ENCODE results near the gene LCN15. TPM values are rescaled to one million over a fixed set of nuclear protein-coding genes. Genes with fewer than 3 reads are reported as not detected.

Gene LCN15
- total and polyA plus RNA-seq, 11 donors: 0.64 to 2.8 (median 1.2) TPM; not detected in 4

DNA sequence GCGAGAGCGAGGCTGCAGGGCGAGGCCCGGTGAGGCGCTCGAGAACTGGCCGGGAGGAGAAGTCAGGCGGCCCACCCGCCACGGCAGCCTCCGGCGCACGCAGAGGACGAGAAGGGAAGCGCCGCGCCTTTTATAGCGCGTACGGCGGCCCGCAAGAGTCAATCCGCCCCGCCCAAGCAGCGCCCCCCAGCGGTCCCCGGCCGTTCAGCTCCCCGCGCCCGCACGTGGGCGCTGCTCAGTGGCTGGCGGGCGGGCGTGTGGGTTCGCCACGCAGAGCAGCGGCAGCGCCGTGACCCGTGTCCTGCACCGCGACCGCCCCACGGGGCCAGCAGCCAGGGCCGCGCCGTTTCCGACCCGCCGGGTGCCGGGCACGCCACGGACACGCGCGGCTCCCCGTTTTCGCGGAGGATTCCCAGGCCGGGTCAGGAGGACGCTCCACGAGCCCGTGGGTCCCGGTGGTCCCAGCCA lies 36.2 kb downstream of the LCN15 start:
- intact Hi-C loops (cut with DNase I): loop anchor here in 3 of 10 donors (5.0 kb wide), 1 partner anchor 41 kb away; the partner anchor contains the start of gene AGPAT2 (in 3 of the 3)
- H3K27me3 ChIP-seq: no peaks in the 10 kb centered on the region
- peak overlapping the region; percentile 68 to 96 (median 83) for H3K4me3 ChIP-seq
- H3K9me3 ChIP-seq: no peaks in the 10 kb centered on the region
- ATAC-seq (peak; percentile 53 to 79 (median 74)), DNase-seq (peak; percentile 92 to 96 (median 93))
- H3K36me3 ChIP-seq: peaks cover 2 to 38% (median 37%) of the 10 kb centered on the region in 9 donors
- WGBS, 4 donors: 0% methylated on average over 22 to 66 of the region's 66 CpGs; no CpG with 5 or more reads in 1 of the 4 donors
- TF ChIP-seq POLR2A (IDR thresholded peaks at IDR 0.05) (peak; percentile 35 to 99), CTCF (IDR thresholded peaks at IDR 0.05) (peak; percentile 84 to 98 (median 93))
- peaks cover 13 to 59% (median 36%) of the 10 kb centered on the region in 12 donors for H3K4me1 ChIP-seq
- H3K27ac ChIP-seq: peak overlapping the region; percentile 37 to 89 (median 82)

DNA sequence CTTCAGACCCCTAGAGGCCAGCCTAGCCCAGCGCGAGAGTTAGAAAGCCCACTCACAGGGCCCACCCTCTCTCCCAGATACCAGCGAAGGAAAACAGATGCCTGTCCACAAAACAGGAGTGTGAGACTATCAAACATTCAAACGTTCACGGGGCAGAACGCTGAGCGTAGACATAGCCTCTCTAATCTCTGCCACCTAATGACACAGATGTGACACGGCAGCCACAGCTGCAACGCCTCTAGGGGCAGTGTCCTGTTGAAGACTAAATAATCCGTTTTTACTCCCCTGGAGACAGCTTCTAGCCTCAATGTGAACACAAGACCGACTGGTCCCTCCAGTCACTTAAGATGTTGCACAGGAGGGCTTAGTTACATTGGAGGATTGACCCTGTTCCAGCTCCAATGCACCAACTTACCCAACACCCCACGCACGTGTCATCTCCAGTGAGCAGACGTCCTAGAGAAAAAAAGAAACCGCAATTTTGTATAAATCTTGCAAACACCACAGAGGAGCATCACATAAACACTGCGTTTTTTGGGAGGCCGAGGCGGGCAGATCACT lies 37.6 kb downstream of the LCN15 start:
- H3K4me3 ChIP-seq: peak overlapping the region; percentile 68 to 96 (median 83)
- no peaks in the 10 kb centered on the region for H3K27me3 ChIP-seq
- no peak for DNase-seq
- TF ChIP-seq POLR2A (IDR thresholded peaks at IDR 0.05): no peak
- peak in 9 of 12 donors; percentile 18 to 56 (median 35) for TF ChIP-seq CTCF (IDR thresholded peaks at IDR 0.05)
- H3K4me1 ChIP-seq: peaks cover 13 to 73% (median 46%) of the 10 kb centered on the region in 12 donors
- intact Hi-C loops (cut with DNase I): loop anchor here in 3 of 10 donors (5.0 kb wide), 1 partner anchor 39 kb away; the partner anchor contains the start of gene AGPAT2 (in 3 of the 3)
- H3K27ac ChIP-seq: peak overlapping the region; percentile 16 to 89 (median 80)
- 15 to 19% (median 16%) methylated on average over 18 of the region's 18 CpGs for WGBS, 4 donors
- H3K36me3 ChIP-seq: peaks cover 3 to 52% (median 49%) of the 10 kb centered on the region in 9 donors
- H3K9me3 ChIP-seq: no peaks in the 10 kb centered on the region
- ATAC-seq: peak in 2 of 4 donors; percentile 15 to 40

GRCh38 chr9:136726118-136726517 lies 38.2 kb downstream of the LCN15 start:
- intact Hi-C loops (cut with DNase I): loop anchor here in 3 of 10 donors (5.0 kb wide), 1 partner anchor 39 kb away; the partner anchor contains the start of gene AGPAT2 (in 3 of the 3)
- DNase-seq (no peak), ATAC-seq (peak in 1 of 4 donors; percentile 3)
- Histone ChIP-seq H3K27ac (peak overlapping the region in 11 of 12 donors; percentile 27 to 89 (median 79)), H3K36me3 (peaks cover 3 to 57% (median 49%) of the 10 kb centered on the region in 9 donors), H3K4me1 (peaks cover 13 to 79% (median 52%) of the 10 kb centered on the region in 12 donors), H3K4me3 (peak overlapping the region in 11 of 12 donors; percentile 68 to 96 (median 83)), H3K27me3 (no peaks in the 10 kb centered on the region), H3K9me3 (no peaks in the 10 kb centered on the region)
- WGBS, 4 donors: 38 to 57% (median 45%) methylated on average over 12 to 16 of the region's 16 CpGs
- TF ChIP-seq POLR2A (IDR thresholded peaks at IDR 0.05) (no peak), CTCF (IDR thresholded peaks at IDR 0.05) (no peak)

- H3K27me3 ChIP-seq: no peaks in the 10 kb centered on the region
- intact Hi-C loops (cut with DNase I): loop anchor here in 3 of 10 donors (5.0 kb wide), 1 partner anchor 38 kb away; the partner anchor contains the start of gene AGPAT2 (in 3 of the 3)
- H3K9me3 ChIP-seq: no peaks in the 10 kb centered on the region
- H3K4me3 ChIP-seq: peak overlapping the region in 11 of 12 donors; percentile 2 to 96 (median 83)
- no peak for DNase-seq
- peaks cover 3 to 59% (median 49%) of the 10 kb centered on the region in 9 donors for H3K36me3 ChIP-seq
- TF ChIP-seq POLR2A (IDR thresholded peaks at IDR 0.05): no peak
- TF ChIP-seq CTCF (IDR thresholded peaks at IDR 0.05): no peak
- peaks cover 15 to 84% (median 57%) of the 10 kb centered on the region in 12 donors for H3K4me1 ChIP-seq
- peak overlapping the region in 6 of 12 donors; percentile 27 to 88 (median 74) for H3K27ac ChIP-seq
- no peak for ATAC-seq
- 58 to 71% (median 63%) methylated on average over 10 of the region's 10 CpGs for WGBS, 4 donors
These were observed 38.7 kb downstream of the LCN15 start for GRCh38 chr9:136725612-136726011.

Data from heart left ventricle (tissue), 16 donors.